GM23248 (cell line): ENCODE results near the gene TNFSF8.

Source experiments
- EZH2 ChIP-seq: fragments of 200-600 bp; sonication (generic); IDR thresholded peaks from 2 replicates; pipeline ENCODE4 v1.6.1; 2018; ENCODE audit warnings: antibody characterized with exemption, mild to moderate bottlenecking; ENCODE audit not compliant: insufficient read depth, poor library complexity, severe bottlenecking
- EZH2phosphoT487 ChIP-seq: fragments of 200-600 bp; sonication (generic); IDR thresholded peaks from 2 replicates; pipeline ENCODE4 v1.6.1; 2018; ENCODE audit warnings: antibody characterized with exemption, moderate library complexity, mild to moderate bottlenecking, low read depth; ENCODE audit not compliant: insufficient read depth

DNA sequence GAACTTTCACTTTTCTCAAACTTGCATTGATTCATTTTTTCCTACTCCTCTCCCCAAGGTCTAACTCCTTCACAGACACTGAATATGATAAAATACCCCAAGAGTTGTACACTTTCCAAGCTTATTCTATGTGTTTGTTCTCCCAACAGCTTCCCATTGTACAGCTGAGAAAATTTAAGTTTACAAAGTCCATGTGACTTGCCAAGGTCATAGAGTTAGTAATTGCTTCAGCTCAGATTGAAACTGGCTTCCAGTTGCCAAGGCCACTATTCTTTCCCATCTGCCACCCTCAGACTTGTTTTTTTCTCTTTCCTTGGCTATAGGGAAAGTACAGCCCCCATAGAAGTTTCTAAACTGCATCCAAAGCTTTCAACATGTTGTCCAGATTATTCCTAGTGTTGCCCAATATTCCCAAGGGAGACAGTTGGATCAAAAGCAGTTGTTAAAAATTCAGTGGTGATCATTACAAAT lies 34.8 kb downstream of the TNFSF8 start:
- TF ChIP-seq EZH2 (no peak), EZH2phosphoT487 (no peak)
